GM10266 (cell line): ENCODE measurements around the gene PCSK7.

Experiments
- DNase-seq: peaks from one replicate; pipeline ENCODE4 v3.0.0; 2012; ENCODE audit errors: extremely low spot score
- CTCF ChIP-seq: IDR thresholded peaks from 2 replicates; pipeline ENCODE4 v1.5.1; 2012; ENCODE audit warnings: mild to moderate bottlenecking, low read depth; ENCODE audit not compliant: control insufficient read depth, insufficient read depth; ENCODE audit errors: missing control alignments

Gene PCSK7

GRCh38 chr11:117181586-117182550 is 50.0 kb downstream of the PCSK7 start:
- TF ChIP-seq CTCF, result no peak
- no peak for DNase-seq

DNA sequence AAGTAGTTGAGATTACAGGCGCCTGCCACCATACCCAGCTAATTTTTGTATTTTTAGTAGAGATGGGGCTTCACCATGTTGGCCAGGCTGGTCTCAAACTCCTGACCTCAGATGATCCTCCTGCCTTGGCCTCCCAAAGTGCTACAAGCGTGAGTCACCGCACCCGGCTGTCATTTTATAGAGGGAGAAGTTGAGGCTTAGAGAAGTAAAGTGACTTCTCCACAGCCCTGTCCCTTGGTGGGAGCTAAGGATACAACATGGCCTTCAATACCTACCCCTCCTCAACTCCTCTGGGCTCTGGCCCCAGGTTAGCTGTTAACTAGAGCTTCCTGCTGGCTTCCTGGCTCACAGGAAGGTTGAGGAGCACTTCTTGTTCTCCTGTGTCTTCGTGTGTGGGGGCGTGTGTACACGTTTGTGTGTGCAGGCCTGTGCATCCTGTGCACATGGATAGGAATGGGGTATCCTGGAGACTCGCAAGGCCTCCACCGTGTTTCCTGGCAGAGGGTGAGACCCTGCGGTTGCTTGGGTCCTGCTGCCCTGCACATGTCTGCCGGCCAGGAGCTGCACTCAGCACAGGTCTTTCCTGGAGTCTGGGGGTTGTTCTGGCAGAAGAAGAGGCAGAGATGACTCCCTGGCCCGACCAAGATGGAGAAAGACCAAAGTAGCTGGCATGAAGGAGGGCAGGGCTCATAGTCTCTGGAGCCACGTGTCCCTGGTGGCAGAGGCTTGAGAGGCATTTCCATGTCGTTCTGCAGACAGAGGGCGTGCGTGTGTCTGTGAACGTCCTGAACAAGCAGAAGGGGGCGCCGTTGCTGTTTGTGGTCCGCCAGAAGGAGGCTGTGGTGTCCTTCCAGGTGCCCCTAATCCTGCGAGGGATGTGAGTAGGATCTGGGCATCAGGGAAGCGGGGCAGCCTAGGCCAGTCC is 51.0 kb downstream of the PCSK7 start:
- DNase-seq, result peak; percentile 78
- TF ChIP-seq CTCF, result peak; percentile 94

DNA sequence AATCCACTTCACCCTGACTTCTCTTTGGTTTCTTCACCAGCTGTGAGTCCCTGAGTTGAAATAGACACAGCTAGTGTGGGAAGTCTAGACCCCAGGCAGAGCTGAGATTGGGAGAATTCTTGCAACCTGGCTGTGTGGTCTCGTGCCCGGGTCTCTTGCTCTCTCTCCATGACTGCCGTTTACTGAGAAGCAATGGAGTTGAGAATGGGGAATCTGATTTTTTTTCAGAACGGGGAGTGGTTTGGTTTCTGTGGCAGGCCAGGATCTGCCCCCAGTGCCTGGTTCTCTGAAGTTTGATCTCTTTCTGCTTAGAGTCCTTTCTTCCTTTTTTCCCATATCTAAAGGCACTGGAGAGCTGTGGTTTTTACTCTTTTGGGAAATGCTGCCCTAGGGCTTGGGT is 51.9 kb downstream of the PCSK7 start:
- no peak for TF ChIP-seq CTCF
- peak; percentile 37 for DNase-seq

DNA sequence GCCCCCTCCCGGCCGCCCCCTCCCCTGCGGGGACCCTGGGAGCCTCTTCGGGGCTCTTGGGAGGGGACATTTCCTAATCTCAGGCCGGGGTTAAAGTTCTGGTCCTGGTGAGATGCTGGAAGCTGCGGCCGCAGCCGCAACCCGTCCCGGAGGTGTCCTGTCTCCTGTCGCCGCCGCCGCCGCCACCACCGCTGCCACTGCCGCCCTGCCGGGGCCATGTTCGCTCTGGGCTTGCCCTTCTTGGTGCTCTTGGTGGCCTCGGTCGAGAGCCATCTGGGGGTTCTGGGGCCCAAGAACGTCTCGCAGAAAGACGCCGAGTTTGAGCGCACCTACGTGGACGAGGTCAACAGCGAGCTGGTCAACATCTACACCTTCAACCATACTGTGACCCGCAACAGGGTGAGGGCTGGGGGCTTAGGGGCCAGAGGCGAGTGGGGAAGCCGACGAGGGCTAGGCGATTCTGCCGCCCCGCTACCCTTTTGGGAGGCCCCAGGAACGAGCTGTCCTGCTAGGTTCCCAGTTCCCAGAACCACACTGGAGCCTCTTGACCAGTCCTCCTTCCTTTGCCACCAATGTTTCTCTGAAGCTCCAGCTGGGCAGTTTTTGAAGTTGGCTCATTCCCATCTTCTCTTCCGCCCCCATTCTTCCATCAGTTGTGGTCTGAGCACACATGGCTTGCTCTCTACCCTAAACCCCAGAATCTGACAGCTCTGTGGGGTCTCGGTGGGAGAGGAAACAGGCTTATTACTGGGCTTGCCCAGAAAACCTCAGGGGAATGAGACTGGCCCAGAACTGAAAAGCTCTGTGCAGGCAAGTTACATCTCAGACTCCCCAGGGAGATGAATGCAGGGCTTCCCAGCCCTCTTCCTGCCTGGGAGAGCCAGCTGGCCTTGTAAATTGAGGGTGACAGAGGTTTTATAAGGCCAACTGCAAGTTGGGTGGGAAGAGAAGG is 52.5 kb downstream of the PCSK7 start:
- DNase-seq, result peak; percentile 48
- no peak for TF ChIP-seq CTCF

- no peak for TF ChIP-seq CTCF
- DNase-seq, result peak; percentile 88
Measured at GRCh38 chr11:117178210-117179034, 53.5 kb downstream of the PCSK7 start, which contains the start of gene SIDT2. Gene SIDT2, plus strand, starts transcription at chr11:117178743. Its CDS starts 521 bp downstream, at chr11:117179264.
